HEK293 (cell line): ENCODE results near the gene THRSP.

Source experiments
- CTCF ChIA-PET: fragments of 350-600 bp; formaldehyde crosslinking; extraction: SDS; loops from one replicate; lab custom pipeline; 2021; ENCODE audit warnings: antibody characterized with exemption; lab: Yijun Ruan, JAX
- POLR2A ChIA-PET: fragments of 300-600 bp; formaldehyde crosslinking; extraction: SDS; loops from one replicate; lab custom pipeline; 2020; ENCODE audit warnings: antibody characterized with exemption, inconsistent platforms; lab: Yijun Ruan, JAX
- H3K27ac ChIP-seq: fragments of 200-500 bp; sonication (Bioruptor generic); 2 replicates; pipeline ENCODE4 v1.5.1; 2014; ENCODE audit warnings: low read depth, low read length, control low read depth, inconsistent platforms; ENCODE audit errors: extremely low read depth
- H3K36me3 ChIP-seq, 2 experiments: fragments of 200-500 bp in 1 of 2; sonication (Bioruptor generic) in 1 of 2; 1 replicate in 1 of 2; 2 replicates in 1 of 2; pipeline ENCODE4 v1.5.1; 2014 to 2017; ENCODE audit warnings: inconsistent platforms in 2 of 2, low read length in 2 of 2; ENCODE audit not compliant: control insufficient read depth in 2 of 2, insufficient read depth in 1 of 2
- H3K4me1 ChIP-seq: fragments of 200-500 bp; sonication (Bioruptor generic); 2 replicates; pipeline ENCODE4 v1.5.1; 2014; ENCODE audit warnings: mild to moderate bottlenecking, low read length, inconsistent platforms; ENCODE audit not compliant: control insufficient read depth, insufficient read depth
- H3K4me3 ChIP-seq: 2 replicates; pipeline ENCODE4 v1.5.1; 2011; ENCODE audit warnings: low read depth, mild to moderate bottlenecking, control low read depth, low read length, moderate library complexity
- H3K9me3 ChIP-seq: fragments of 200-500 bp; sonication (Bioruptor generic); 2 replicates; pipeline ENCODE4 v1.5.1; 2014; ENCODE audit warnings: low read depth, low read length, inconsistent platforms; ENCODE audit not compliant: control insufficient read depth, insufficient read depth
- BCL6B ChIP-seq: fragments of 450-650 bp; formaldehyde crosslinking; IDR thresholded peaks from 2 replicates; pipeline ENCODE4 v1.5.1; 2017; ENCODE audit warnings: missing biosample characterization, missing genetic modification characterization
- PATZ1 ChIP-seq: fragments of 450-650 bp; formaldehyde crosslinking; IDR thresholded peaks from 2 replicates; pipeline ENCODE4 v1.5.1; 2016; ENCODE audit warnings: missing biosample characterization, missing genetic modification characterization
- SALL2 ChIP-seq: fragments of 450-650 bp; formaldehyde crosslinking; IDR thresholded peaks from 2 replicates; pipeline ENCODE4 v1.5.0; 2017; ENCODE audit warnings: missing biosample characterization, mild to moderate bottlenecking, missing genetic modification characterization, borderline replicate concordance
- ZFP3 ChIP-seq: fragments of 450-650 bp; formaldehyde crosslinking; IDR thresholded peaks from 2 replicates; pipeline ENCODE4 v1.5.1; 2016; ENCODE audit warnings: low read depth, missing biosample characterization, missing genetic modification characterization
- ZNF121 ChIP-seq: fragments of 450-650 bp; formaldehyde crosslinking; IDR thresholded peaks from 2 replicates; pipeline ENCODE4 v1.5.1; 2016; ENCODE audit warnings: missing biosample characterization, missing genetic modification characterization
- ZNF19 ChIP-seq: fragments of 450-650 bp; formaldehyde crosslinking; IDR thresholded peaks from 2 replicates; pipeline ENCODE4; 2016; ENCODE audit warnings: missing biosample characterization, missing genetic modification characterization, low read depth
- ZNF362 ChIP-seq: fragments of 450-650 bp; formaldehyde crosslinking; IDR thresholded peaks from 2 replicates; pipeline ENCODE4 v1.5.1; 2016; ENCODE audit warnings: missing biosample characterization, missing genetic modification characterization
- ZNF473 ChIP-seq: fragments of 450-650 bp; formaldehyde crosslinking; IDR thresholded peaks from 2 replicates; pipeline ENCODE4 v1.5.1; 2017; ENCODE audit warnings: missing biosample characterization, missing genetic modification characterization
- ZNF549 ChIP-seq: fragments of 450-650 bp; IDR thresholded peaks from 2 replicates; pipeline ENCODE4 v1.5.1; 2018; ENCODE audit warnings: missing biosample characterization, missing genetic modification characterization, mild to moderate bottlenecking, inconsistent platforms, moderate library complexity
- ZNF837 ChIP-seq: fragments of 450-650 bp; formaldehyde crosslinking; IDR thresholded peaks from 2 replicates; pipeline ENCODE4 v1.5.1; 2016; ENCODE audit warnings: missing biosample characterization, missing genetic modification characterization
- TF ChIP-seq, protein P1 (sequence below): fragments of 450-650 bp; formaldehyde crosslinking; IDR thresholded peaks from 2 replicates; pipeline ENCODE4 v1.5.1; 2016; ENCODE audit warnings: missing biosample characterization, missing genetic modification characterization
- TF ChIP-seq, protein P2 (sequence below): fragments of 450-650 bp; formaldehyde crosslinking; IDR thresholded peaks from 2 replicates; pipeline ENCODE4 v1.5.1; 2016; ENCODE audit warnings: missing biosample characterization, missing genetic modification characterization
- TF ChIP-seq, protein P3 (sequence below): fragments of 450-650 bp; formaldehyde crosslinking; IDR thresholded peaks from 2 replicates; pipeline ENCODE4 v1.5.1; 2016; ENCODE audit warnings: missing biosample characterization, missing genetic modification characterization
- TF ChIP-seq, protein P4 (sequence below): fragments of 450-650 bp; formaldehyde crosslinking; IDR thresholded peaks from 2 replicates; pipeline ENCODE4 v1.5.1; 2016; ENCODE audit warnings: missing biosample characterization, missing genetic modification characterization

THRSP gene

GRCh38 chr11:78054971-78055370 lies 8.7 kb upstream of the THRSP start:
- ChIA-PET CTCF (interaction anchor here (1.0 to 2.8 kb wide), 2 partner anchors 8 to 10 kb away, joined by 4 to 12 read pairs; no protein-coding TSS in a partner anchor), POLR2A (no interaction called here)
- no peaks in the 10 kb centered on the region for H3K4me1 ChIP-seq
- no peaks in the 10 kb centered on the region for H3K9me3 ChIP-seq
- TF ChIP-seq ZNF473, result no peak
- TF ChIP-seq, protein P1, sequence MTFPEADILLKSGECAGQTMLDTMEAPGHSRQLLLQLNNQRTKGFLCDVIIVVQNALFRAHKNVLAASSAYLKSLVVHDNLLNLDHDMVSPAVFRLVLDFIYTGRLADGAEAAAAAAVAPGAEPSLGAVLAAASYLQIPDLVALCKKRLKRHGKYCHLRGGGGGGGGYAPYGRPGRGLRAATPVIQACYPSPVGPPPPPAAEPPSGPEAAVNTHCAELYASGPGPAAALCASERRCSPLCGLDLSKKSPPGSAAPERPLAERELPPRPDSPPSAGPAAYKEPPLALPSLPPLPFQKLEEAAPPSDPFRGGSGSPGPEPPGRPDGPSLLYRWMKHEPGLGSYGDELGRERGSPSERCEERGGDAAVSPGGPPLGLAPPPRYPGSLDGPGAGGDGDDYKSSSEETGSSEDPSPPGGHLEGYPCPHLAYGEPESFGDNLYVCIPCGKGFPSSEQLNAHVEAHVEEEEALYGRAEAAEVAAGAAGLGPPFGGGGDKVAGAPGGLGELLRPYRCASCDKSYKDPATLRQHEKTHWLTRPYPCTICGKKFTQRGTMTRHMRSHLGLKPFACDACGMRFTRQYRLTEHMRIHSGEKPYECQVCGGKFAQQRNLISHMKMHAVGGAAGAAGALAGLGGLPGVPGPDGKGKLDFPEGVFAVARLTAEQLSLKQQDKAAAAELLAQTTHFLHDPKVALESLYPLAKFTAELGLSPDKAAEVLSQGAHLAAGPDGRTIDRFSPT, result no peak
- TF ChIP-seq PATZ1 (tag by site-specific recombination), result no peak
- no peak for TF ChIP-seq ZFP3
- TF ChIP-seq SALL2 (tag by site-specific recombination), result no peak
- no peak for TF ChIP-seq ZNF549 (tag by site-specific recombination)
- TF ChIP-seq, all 188 proteins: peak for 0
- no peaks in the 10 kb centered on the region for H3K36me3 ChIP-seq
- H3K4me3 ChIP-seq, result no peak overlapping the region
- H3K27ac ChIP-seq, result no peak overlapping the region

GRCh38 chr11:78056093-78056492 lies 7.6 kb upstream of the THRSP start:
- no peaks in the 10 kb centered on the region for H3K9me3 ChIP-seq
- no peaks in the 10 kb centered on the region for H3K36me3 ChIP-seq
- no peak overlapping the region for H3K4me3 ChIP-seq
- TF ChIP-seq ZNF19 (tag by site-specific recombination) (no peak), BCL6B (tag by site-specific recombination) (no peak), ZNF121 (tag by site-specific recombination) (no peak), ZNF362 (tag by site-specific recombination) (no peak), ZNF837 (tag by site-specific recombination) (no peak)
- TF ChIP-seq, protein P2, sequence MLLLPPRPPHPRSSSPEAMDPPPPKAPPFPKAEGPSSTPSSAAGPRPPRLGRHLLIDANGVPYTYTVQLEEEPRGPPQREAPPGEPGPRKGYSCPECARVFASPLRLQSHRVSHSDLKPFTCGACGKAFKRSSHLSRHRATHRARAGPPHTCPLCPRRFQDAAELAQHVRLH (tag by site-specific recombination), result no peak
- TF ChIP-seq, protein P3, sequence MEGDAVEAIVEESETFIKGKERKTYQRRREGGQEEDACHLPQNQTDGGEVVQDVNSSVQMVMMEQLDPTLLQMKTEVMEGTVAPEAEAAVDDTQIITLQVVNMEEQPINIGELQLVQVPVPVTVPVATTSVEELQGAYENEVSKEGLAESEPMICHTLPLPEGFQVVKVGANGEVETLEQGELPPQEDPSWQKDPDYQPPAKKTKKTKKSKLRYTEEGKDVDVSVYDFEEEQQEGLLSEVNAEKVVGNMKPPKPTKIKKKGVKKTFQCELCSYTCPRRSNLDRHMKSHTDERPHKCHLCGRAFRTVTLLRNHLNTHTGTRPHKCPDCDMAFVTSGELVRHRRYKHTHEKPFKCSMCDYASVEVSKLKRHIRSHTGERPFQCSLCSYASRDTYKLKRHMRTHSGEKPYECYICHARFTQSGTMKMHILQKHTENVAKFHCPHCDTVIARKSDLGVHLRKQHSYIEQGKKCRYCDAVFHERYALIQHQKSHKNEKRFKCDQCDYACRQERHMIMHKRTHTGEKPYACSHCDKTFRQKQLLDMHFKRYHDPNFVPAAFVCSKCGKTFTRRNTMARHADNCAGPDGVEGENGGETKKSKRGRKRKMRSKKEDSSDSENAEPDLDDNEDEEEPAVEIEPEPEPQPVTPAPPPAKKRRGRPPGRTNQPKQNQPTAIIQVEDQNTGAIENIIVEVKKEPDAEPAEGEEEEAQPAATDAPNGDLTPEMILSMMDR (tag by site-specific recombination), result no peak
- TF ChIP-seq, protein P4, sequence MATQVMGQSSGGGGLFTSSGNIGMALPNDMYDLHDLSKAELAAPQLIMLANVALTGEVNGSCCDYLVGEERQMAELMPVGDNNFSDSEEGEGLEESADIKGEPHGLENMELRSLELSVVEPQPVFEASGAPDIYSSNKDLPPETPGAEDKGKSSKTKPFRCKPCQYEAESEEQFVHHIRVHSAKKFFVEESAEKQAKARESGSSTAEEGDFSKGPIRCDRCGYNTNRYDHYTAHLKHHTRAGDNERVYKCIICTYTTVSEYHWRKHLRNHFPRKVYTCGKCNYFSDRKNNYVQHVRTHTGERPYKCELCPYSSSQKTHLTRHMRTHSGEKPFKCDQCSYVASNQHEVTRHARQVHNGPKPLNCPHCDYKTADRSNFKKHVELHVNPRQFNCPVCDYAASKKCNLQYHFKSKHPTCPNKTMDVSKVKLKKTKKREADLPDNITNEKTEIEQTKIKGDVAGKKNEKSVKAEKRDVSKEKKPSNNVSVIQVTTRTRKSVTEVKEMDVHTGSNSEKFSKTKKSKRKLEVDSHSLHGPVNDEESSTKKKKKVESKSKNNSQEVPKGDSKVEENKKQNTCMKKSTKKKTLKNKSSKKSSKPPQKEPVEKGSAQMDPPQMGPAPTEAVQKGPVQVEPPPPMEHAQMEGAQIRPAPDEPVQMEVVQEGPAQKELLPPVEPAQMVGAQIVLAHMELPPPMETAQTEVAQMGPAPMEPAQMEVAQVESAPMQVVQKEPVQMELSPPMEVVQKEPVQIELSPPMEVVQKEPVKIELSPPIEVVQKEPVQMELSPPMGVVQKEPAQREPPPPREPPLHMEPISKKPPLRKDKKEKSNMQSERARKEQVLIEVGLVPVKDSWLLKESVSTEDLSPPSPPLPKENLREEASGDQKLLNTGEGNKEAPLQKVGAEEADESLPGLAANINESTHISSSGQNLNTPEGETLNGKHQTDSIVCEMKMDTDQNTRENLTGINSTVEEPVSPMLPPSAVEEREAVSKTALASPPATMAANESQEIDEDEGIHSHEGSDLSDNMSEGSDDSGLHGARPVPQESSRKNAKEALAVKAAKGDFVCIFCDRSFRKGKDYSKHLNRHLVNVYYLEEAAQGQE (tag by site-specific recombination), result no peak
- H3K4me1 ChIP-seq, result no peaks in the 10 kb centered on the region
- H3K27ac ChIP-seq, result no peak overlapping the region
- POLR2A ChIA-PET, result no interaction called here
- CTCF ChIA-PET, result no interaction called here
